Naive thymus-derived CD4-positive, alpha-beta T cell (primary cell): ENCODE results near the gene HSPA13. TPM values are rescaled to one million over a fixed set of nuclear protein-coding genes. Genes with fewer than 3 reads are reported as not detected.
"Not testable (repeated sequence)": the region's sequence is repeated elsewhere in the genome, so short reads cannot be mapped to it uniquely, and the experiment has no call there.

Experiments used
- ATAC-seq: fragments of 150-1000 bp; cut with Tn5 transposase; 2 replicates; pipeline ENCODE4 v1.10.0; 2021; ENCODE audit warnings: mild to moderate bottlenecking, moderate library complexity
- CTCF ChIA-PET: fragments of 350-600 bp; sonication (Branson Sonifier 250); formaldehyde crosslinking; loops from one replicate; lab custom pipeline; 2021; ENCODE audit warnings: antibody characterized with exemption; lab: Charles Lee
- POLR2A ChIA-PET: fragments of 350-600 bp; sonication (Branson Sonifier 250); formaldehyde crosslinking; loops from one replicate; lab custom pipeline; 2021; ENCODE audit warnings: antibody characterized with exemption, inconsistent platforms; lab: Charles Lee
- DNase-seq, 9 donors: peaks; one replicate each; pipeline versions ENCODE4 v3.0.0 to v3.0.0-alpha.2; 2020 to 2022; ENCODE audit warnings: mixed read lengths in 1 of 9
- H3K27ac ChIP-seq: one replicate; pipeline ENCODE4 v1.7.0; 2013; ENCODE audit warnings: mild to moderate bottlenecking, low read depth, low read length, moderate library complexity
- H3K27me3 ChIP-seq, 2 donors: one replicate each; pipeline ENCODE4 v1.7.0; 2013; ENCODE audit warnings: low read length in 2 of 2, mild to moderate bottlenecking in 2 of 2, moderate library complexity in 2 of 2; ENCODE audit not compliant: control insufficient read depth in 2 of 2, insufficient read depth in 2 of 2
- H3K36me3 ChIP-seq, 3 experiments: 1 replicate in 2 of 3; 2 replicates in 1 of 3; pipeline ENCODE4 v1.7.0; 2013; ENCODE audit warnings: low read length in 3 of 3, mild to moderate bottlenecking in 3 of 3, moderate library complexity in 1 of 3; ENCODE audit not compliant: insufficient read depth in 3 of 3, control insufficient read depth in 2 of 3
- H3K4me1 ChIP-seq, 2 donors: one replicate each; pipeline ENCODE4 v1.7.0; 2013; ENCODE audit warnings: low read length in 2 of 2, mild to moderate bottlenecking in 2 of 2, moderate library complexity in 1 of 2; ENCODE audit not compliant: control insufficient read depth in 2 of 2, insufficient read depth in 2 of 2
- H3K4me3 ChIP-seq: 2 replicates; pipeline ENCODE4 v1.7.0; 2013; ENCODE audit warnings: mild to moderate bottlenecking, low read length
- H3K9me3 ChIP-seq, 3 experiments: 1 replicate in 2 of 3; 2 replicates in 1 of 3; pipeline ENCODE4 v1.7.0; 2013; ENCODE audit warnings: low read length in 3 of 3; ENCODE audit not compliant: control insufficient read depth in 2 of 3
- H3K27ac Mint-ChIP-seq, 9 donors: one replicate each; pipeline ENCODE4 v1.8.0; 2020 to 2022; ENCODE audit warnings: mixed read lengths in 9 of 9, mild to moderate bottlenecking in 8 of 9, moderate library complexity in 5 of 9, inconsistent platforms in 2 of 9
- H3K27me3 Mint-ChIP-seq, 5 donors: one replicate each; pipeline ENCODE4 v1.8.0; 2021 to 2022; ENCODE audit warnings: mixed read lengths in 5 of 5, mild to moderate bottlenecking in 1 of 5
- H3K36me3 Mint-ChIP-seq, 5 donors: one replicate each; pipeline ENCODE4 v1.8.0; 2020 to 2022; ENCODE audit warnings: mixed read lengths in 5 of 5, mild to moderate bottlenecking in 3 of 5, inconsistent platforms in 1 of 5
- H3K4me1 Mint-ChIP-seq, 7 donors: one replicate each; pipeline ENCODE4 v1.8.0; 2020 to 2022; ENCODE audit warnings: mixed read lengths in 7 of 7, mild to moderate bottlenecking in 3 of 7, inconsistent platforms in 1 of 7
- H3K4me3 Mint-ChIP-seq, 10 donors: one replicate each; pipeline ENCODE4 v1.8.0; 2020 to 2022; ENCODE audit warnings: mild to moderate bottlenecking in 10 of 10, mixed read lengths in 10 of 10, moderate library complexity in 6 of 10, inconsistent platforms in 2 of 10
- H3K9me3 Mint-ChIP-seq, 11 donors: one replicate each; pipeline ENCODE4 v1.8.0; 2020 to 2022; ENCODE audit warnings: mixed read lengths in 11 of 11, mild to moderate bottlenecking in 4 of 11, inconsistent platforms in 1 of 11, moderate library complexity in 1 of 11
- intact Hi-C, 2 donors: fragments of 100-400 bp; cut with micrococcal nuclease; formaldehyde crosslinking; loops; one replicate each; pipeline ENCODE4 v1.15.1; 2023
- polyA plus RNA-seq, 2 donors: library from polyadenylated mRNA; unstranded; fragments of 300-500 nt; fragmentation: Illumina TruSeq; gene quantifications; one replicate each; pipeline ENCODE4 v1.2.3, GENCODE V29; 2021
- total RNA-seq, 6 experiments: library from RNA in 5 of 6; stranded (reverse) in 5 of 6; gene quantifications; 1 replicate in 5 of 6; 2 replicates in 1 of 6; pipeline ENCODE4 v1.2.3 and lab custom pipeline; 2021 to 2026

HSPA13 gene
- total and polyA plus RNA-seq, 7 experiments from 2014 or later = 9.2 to 38.1 (median 25.9) TPM

GRCh38 chr21:14327346-14327745, 55.6 kb downstream of the HSPA13 start:
- Mint-ChIP-seq H3K9me3 (peaks cover 0 to 15% (median 7%) of the 10 kb centered on the region in 11 donors), H3K27me3 (peaks cover 11 to 65% (median 29%) of the 10 kb centered on the region in 5 donors)
- POLR2A ChIA-PET, H3K27me3 ChIP-seq, H3K4me1 Mint-ChIP-seq, H3K36me3 Mint-ChIP-seq, H3K27ac ChIP-seq, ATAC-seq, H3K4me1 ChIP-seq, H3K4me3 Mint-ChIP-seq, CTCF ChIA-PET, H3K4me3 ChIP-seq, H3K9me3 ChIP-seq, H3K27ac Mint-ChIP-seq, DNase-seq, intact Hi-C loops, H3K36me3 ChIP-seq: not testable (repeated sequence)

- Histone ChIP-seq H3K36me3 (no peaks in the 10 kb centered on the region), H3K4me3 (no peak overlapping the region), H3K27ac (no peak overlapping the region), H3K9me3 (no peaks in the 10 kb centered on the region), H3K27me3 (peaks cover 0 to 4% of the 10 kb centered on the region in 2 donors), H3K4me1 (no peaks in the 10 kb centered on the region)
- ChIA-PET CTCF (no interaction called here), POLR2A (no interaction called here)
- no peak overlapping the region for H3K4me3 Mint-ChIP-seq
- ATAC-seq (no peak), DNase-seq (no peak)
- H3K36me3 Mint-ChIP-seq = no peaks in the 10 kb centered on the region
- no peak overlapping the region for H3K27ac Mint-ChIP-seq
- peaks cover 11 to 65% (median 27%) of the 10 kb centered on the region in 5 donors for H3K27me3 Mint-ChIP-seq
- intact Hi-C loops = no loop called here
- H3K4me1 Mint-ChIP-seq = no peaks in the 10 kb centered on the region
- H3K9me3 Mint-ChIP-seq = peaks cover 0 to 15% (median 7%) of the 10 kb centered on the region in 11 donors
Observed at GRCh38 chr21:14325595-14325994, 57.4 kb downstream of the HSPA13 start.

Other genes with a start within 250 kb of the HSPA13 start
- not detected for gene LIPI, start 172.2 kb downstream of the HSPA13 start, total RNA-seq
- gene LIPI, start 172.2 kb downstream of the HSPA13 start, polyA plus RNA-seq = not detected
- 10 to 100 TPM in 1 of 5 experiments, 1 to 10 TPM in 3, under 1 TPM in 1; 0.46 to 19.3 (median 4.9) TPM for gene RBM11, start 167.0 kb downstream of the HSPA13 start, total RNA-seq
- gene RBM11, start 167.0 kb downstream of the HSPA13 start, polyA plus RNA-seq = 1 to 10 TPM; 4.9 to 8.9 TPM
- gene SAMSN1, start 163.2 kb upstream of the HSPA13 start, total RNA-seq = 100 to 1,000 TPM in 1 of 5 experiments, 10 to 100 TPM in 4; 27.5 to 136 (median 38.0) TPM
- 10 to 100 TPM; 25.5 to 30.9 TPM for gene SAMSN1, start 163.2 kb upstream of the HSPA13 start, polyA plus RNA-seq